Retinal pigment epithelial cell (primary cell): ENCODE measurements around the gene WDR7.

Experiments
- DNase-seq: peaks from one replicate; pipeline ENCODE4 v3.0.0-alpha.2; 2010; ENCODE audit warnings: low read depth
- H3K4me3 ChIP-seq: 2 replicates; pipeline ENCODE4 v1.5.1; 2011; ENCODE audit warnings: mild to moderate bottlenecking, low read length, control low read depth, moderate library complexity
- TF ChIP-seq, protein P1 (sequence below): conservative IDR thresholded peaks from 2 replicates; pipeline ENCODE4 v1.5.1; 2011; ENCODE audit warnings: low read depth, low read length, control low read depth, inconsistent platforms

Gene WDR7

GRCh38 chr18:56738184-56738583, 87.0 kb downstream of the WDR7 start:
- no peak overlapping the region for H3K4me3 ChIP-seq
- TF ChIP-seq, protein P1, sequence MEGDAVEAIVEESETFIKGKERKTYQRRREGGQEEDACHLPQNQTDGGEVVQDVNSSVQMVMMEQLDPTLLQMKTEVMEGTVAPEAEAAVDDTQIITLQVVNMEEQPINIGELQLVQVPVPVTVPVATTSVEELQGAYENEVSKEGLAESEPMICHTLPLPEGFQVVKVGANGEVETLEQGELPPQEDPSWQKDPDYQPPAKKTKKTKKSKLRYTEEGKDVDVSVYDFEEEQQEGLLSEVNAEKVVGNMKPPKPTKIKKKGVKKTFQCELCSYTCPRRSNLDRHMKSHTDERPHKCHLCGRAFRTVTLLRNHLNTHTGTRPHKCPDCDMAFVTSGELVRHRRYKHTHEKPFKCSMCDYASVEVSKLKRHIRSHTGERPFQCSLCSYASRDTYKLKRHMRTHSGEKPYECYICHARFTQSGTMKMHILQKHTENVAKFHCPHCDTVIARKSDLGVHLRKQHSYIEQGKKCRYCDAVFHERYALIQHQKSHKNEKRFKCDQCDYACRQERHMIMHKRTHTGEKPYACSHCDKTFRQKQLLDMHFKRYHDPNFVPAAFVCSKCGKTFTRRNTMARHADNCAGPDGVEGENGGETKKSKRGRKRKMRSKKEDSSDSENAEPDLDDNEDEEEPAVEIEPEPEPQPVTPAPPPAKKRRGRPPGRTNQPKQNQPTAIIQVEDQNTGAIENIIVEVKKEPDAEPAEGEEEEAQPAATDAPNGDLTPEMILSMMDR: no peak
- DNase-seq: no peak

- DNase-seq: no peak
- TF ChIP-seq, protein P1: no peak
- H3K4me3 ChIP-seq: no peak overlapping the region
These were observed 88.6 kb downstream of the WDR7 start for GRCh38 chr18:56739731-56740130.

- TF ChIP-seq, protein P1: no peak
- no peak for DNase-seq
- no peak overlapping the region for H3K4me3 ChIP-seq
These were observed 89.5 kb downstream of the WDR7 start for GRCh38 chr18:56740645-56741044.

GRCh38 chr18:56741685-56742084, 90.5 kb downstream of the WDR7 start:
- no peak overlapping the region for H3K4me3 ChIP-seq
- DNase-seq: no peak
- TF ChIP-seq, protein P1: no peak

- no peak for DNase-seq
- H3K4me3 ChIP-seq: no peak overlapping the region
- TF ChIP-seq, protein P1: no peak
These were observed 92.0 kb downstream of the WDR7 start for GRCh38 chr18:56743115-56743514.

GRCh38 chr18:56747032-56747658, 96.0 kb downstream of the WDR7 start:
- DNase-seq: no peak
- TF ChIP-seq, protein P1: no peak
- H3K4me3 ChIP-seq: no peak overlapping the region

- H3K4me3 ChIP-seq: no peak overlapping the region
- no peak for DNase-seq
- TF ChIP-seq, protein P1: no peak
These were observed 96.7 kb downstream of the WDR7 start for GRCh38 chr18:56747857-56748256.
